ENCODE measurements around the gene ADGRF5.

DNA sequence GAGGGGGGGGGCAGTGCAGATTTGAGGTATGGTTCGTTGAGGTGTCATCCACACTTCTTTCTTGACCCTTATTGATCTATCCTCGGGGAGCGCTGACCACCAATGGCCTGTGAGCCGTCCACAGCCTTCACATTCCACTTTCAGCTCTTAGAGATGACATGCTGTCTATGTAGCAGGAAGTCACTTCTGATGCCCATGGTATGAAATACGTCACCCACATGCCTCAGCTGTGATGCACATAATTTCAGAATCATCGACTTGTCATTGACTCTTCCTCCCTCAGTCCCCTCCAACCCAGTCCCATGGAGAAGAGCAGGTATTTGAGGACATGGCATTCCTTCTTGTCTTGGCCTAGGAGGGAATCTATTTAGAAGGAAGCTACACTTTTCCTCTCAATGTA lies 4.7 kb upstream of the ADGRF5 start:
- no peak for TF ChIP-seq SALL2 (tag by site-specific recombination; IDR thresholded peaks at IDR 0.05; ENCODE audit: borderline replicate concordance)
- TF ChIP-seq ZNF416 (tag by site-specific recombination; IDR thresholded peaks at IDR 0.05) = no peak
- TF ChIP-seq, protein P1, sequence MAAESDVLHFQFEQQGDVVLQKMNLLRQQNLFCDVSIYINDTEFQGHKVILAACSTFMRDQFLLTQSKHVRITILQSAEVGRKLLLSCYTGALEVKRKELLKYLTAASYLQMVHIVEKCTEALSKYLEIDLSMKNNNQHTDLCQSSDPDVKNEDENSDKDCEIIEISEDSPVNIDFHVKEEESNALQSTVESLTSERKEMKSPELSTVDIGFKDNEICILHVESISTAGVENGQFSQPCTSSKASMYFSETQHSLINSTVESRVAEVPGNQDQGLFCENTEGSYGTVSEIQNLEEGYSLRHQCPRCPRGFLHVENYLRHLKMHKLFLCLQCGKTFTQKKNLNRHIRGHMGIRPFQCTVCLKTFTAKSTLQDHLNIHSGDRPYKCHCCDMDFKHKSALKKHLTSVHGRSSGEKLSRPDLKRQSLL (tag by site-specific recombination; IDR thresholded peaks at IDR 0.05) = no peak
- TF ChIP-seq, protein P2, sequence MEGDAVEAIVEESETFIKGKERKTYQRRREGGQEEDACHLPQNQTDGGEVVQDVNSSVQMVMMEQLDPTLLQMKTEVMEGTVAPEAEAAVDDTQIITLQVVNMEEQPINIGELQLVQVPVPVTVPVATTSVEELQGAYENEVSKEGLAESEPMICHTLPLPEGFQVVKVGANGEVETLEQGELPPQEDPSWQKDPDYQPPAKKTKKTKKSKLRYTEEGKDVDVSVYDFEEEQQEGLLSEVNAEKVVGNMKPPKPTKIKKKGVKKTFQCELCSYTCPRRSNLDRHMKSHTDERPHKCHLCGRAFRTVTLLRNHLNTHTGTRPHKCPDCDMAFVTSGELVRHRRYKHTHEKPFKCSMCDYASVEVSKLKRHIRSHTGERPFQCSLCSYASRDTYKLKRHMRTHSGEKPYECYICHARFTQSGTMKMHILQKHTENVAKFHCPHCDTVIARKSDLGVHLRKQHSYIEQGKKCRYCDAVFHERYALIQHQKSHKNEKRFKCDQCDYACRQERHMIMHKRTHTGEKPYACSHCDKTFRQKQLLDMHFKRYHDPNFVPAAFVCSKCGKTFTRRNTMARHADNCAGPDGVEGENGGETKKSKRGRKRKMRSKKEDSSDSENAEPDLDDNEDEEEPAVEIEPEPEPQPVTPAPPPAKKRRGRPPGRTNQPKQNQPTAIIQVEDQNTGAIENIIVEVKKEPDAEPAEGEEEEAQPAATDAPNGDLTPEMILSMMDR (tag by site-specific recombination; IDR thresholded peaks at IDR 0.05) = no peak
- TF ChIP-seq GLIS2 (tag by site-specific recombination; IDR thresholded peaks at IDR 0.05) = no peak
- TF ChIP-seq RBAK (tag by site-specific recombination; IDR thresholded peaks at IDR 0.05) = no peak
- TF ChIP-seq, protein P3, sequence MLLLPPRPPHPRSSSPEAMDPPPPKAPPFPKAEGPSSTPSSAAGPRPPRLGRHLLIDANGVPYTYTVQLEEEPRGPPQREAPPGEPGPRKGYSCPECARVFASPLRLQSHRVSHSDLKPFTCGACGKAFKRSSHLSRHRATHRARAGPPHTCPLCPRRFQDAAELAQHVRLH (tag by site-specific recombination; IDR thresholded peaks at IDR 0.05) = no peak

All from HEK293 (cell line).